Neuronal stem cell (in vitro differentiated cells): ENCODE data around the gene LMF2.

Source experiments
- DNase-seq: peaks from one replicate; pipeline ENCODE4 v3.0.0-alpha.2; 2013; ENCODE audit warnings: low spot score
- H2AFZ ChIP-seq: one replicate; pipeline ENCODE4 v1.6.1; 2013; ENCODE audit warnings: mild to moderate bottlenecking, low read length, inconsistent platforms
- H2AK5ac ChIP-seq: 2 replicates; pipeline ENCODE4 v1.6.1; 2013; ENCODE audit warnings: low read depth, mild to moderate bottlenecking, inconsistent platforms, low read length, moderate library complexity, mixed read lengths
- H2BK120ac ChIP-seq: 2 replicates; pipeline ENCODE4 v1.6.1; 2013; ENCODE audit warnings: low read depth, mild to moderate bottlenecking, inconsistent platforms, low read length, moderate library complexity, mixed read lengths
- H2BK12ac ChIP-seq: one replicate; pipeline ENCODE4 v1.6.1; 2013; ENCODE audit warnings: low read length, inconsistent platforms
- H2BK15ac ChIP-seq: 2 replicates; pipeline ENCODE4 v1.6.1; 2013; ENCODE audit warnings: mild to moderate bottlenecking, low read length, inconsistent platforms, mixed read lengths
- H2BK5ac ChIP-seq: one replicate; pipeline ENCODE4 v1.6.1; 2013; ENCODE audit warnings: inconsistent platforms, mild to moderate bottlenecking, low read length, moderate library complexity
- H3K14ac ChIP-seq: one replicate; pipeline ENCODE4 v1.6.1; 2013; ENCODE audit warnings: low read length, inconsistent platforms
- H3K18ac ChIP-seq: 2 replicates; pipeline ENCODE4 v1.6.1; 2013; ENCODE audit warnings: low read length, inconsistent platforms
- H3K23ac ChIP-seq: 2 replicates; pipeline ENCODE4 v1.6.1; 2013; ENCODE audit warnings: low read depth, mild to moderate bottlenecking, mixed read lengths, low read length, inconsistent platforms; ENCODE audit not compliant: poor library complexity
- H3K27ac ChIP-seq: replicated peaks from 3 replicates; pipeline ENCODE4 v1.5.1; 2013; ENCODE audit warnings: low read length, inconsistent platforms
- H3K27me3 ChIP-seq, 3 experiments: 2 replicates each; pipeline ENCODE4 v1.6.1; 2013; ENCODE audit warnings: low read length in 3 of 3, mild to moderate bottlenecking in 2 of 3, inconsistent platforms in 1 of 3, low read depth in 1 of 3, mixed read lengths in 1 of 3, moderate library complexity in 1 of 3; ENCODE audit not compliant: control insufficient read depth in 3 of 3, insufficient read depth in 3 of 3
- H3K36me3 ChIP-seq, 2 donors: replicated peaks in 1 of 2; 2 replicates each; pipeline ENCODE4 v1.6.1; 2013; ENCODE audit warnings: low read length in 2 of 2; ENCODE audit not compliant: control insufficient read depth in 2 of 2, insufficient read depth in 2 of 2
- H3K4ac ChIP-seq: 2 replicates; pipeline ENCODE4 v1.6.1; 2013; ENCODE audit warnings: inconsistent platforms, mild to moderate bottlenecking, low read length, moderate library complexity
- H3K4me1 ChIP-seq, 2 donors: 1 replicate in 1 of 2; 2 replicates in 1 of 2; pipeline ENCODE4 v1.6.1; 2013; ENCODE audit warnings: low read length in 2 of 2, low read depth in 1 of 2; ENCODE audit not compliant: control insufficient read depth in 2 of 2, insufficient read depth in 1 of 2
- H3K4me2 ChIP-seq: one replicate; pipeline ENCODE4 v1.6.1; 2013; ENCODE audit warnings: mild to moderate bottlenecking, low read length, inconsistent platforms; ENCODE audit not compliant: insufficient read depth, poor library complexity, severe bottlenecking
- H3K4me3 ChIP-seq, 2 donors: 2 replicates each; pipeline ENCODE4 v1.5.1; 2013; ENCODE audit warnings: low read length in 2 of 2, mild to moderate bottlenecking in 2 of 2, inconsistent platforms in 1 of 2, moderate library complexity in 1 of 2
- H3K79me1 ChIP-seq: one replicate; pipeline ENCODE4 v1.6.1; 2013; ENCODE audit warnings: low read depth, mild to moderate bottlenecking, inconsistent platforms, low read length, moderate library complexity
- H3K9ac ChIP-seq: one replicate; pipeline ENCODE4 v1.6.1; 2013; ENCODE audit warnings: mild to moderate bottlenecking, low read depth, low read length, inconsistent platforms; ENCODE audit not compliant: poor library complexity
- H3K9me3 ChIP-seq, 2 donors: replicated peaks in 1 of 2; 2 replicates each; pipeline versions ENCODE3 to v1.6.1; 2013; ENCODE audit warnings: low read length in 2 of 2, mild to moderate bottlenecking in 2 of 2, inconsistent platforms in 1 of 2, low read depth in 1 of 2, mixed read lengths in 1 of 2, moderate library complexity in 1 of 2; ENCODE audit not compliant: control insufficient read depth in 2 of 2, insufficient read depth in 1 of 2
- H4K8ac ChIP-seq: one replicate; pipeline ENCODE4 v1.6.1; 2013; ENCODE audit warnings: low read depth, mild to moderate bottlenecking, inconsistent platforms, low read length, moderate library complexity
- H4K91ac ChIP-seq: one replicate; pipeline ENCODE4 v1.6.1; 2013; ENCODE audit warnings: low read length, low read depth, mild to moderate bottlenecking, inconsistent platforms; ENCODE audit not compliant: poor library complexity
- WGBS, 2 donors: extraction: QIAGEN DNeasy Blood & Tissue Kit; methylation state at CpG; one replicate each; pipeline ENCODE4 v1.1.7; 2013; ENCODE audit warnings: missing lambda C conversion rate in 2 of 2, mixed read lengths in 1 of 2; ENCODE audit not compliant: insufficient read length in 2 of 2, insufficient replicate concordance in 1 of 2; ENCODE audit errors: extremely low coverage in 2 of 2; 5-methylcytosine and 5-hydroxymethylcytosine counted together

Gene LMF2

DNA sequence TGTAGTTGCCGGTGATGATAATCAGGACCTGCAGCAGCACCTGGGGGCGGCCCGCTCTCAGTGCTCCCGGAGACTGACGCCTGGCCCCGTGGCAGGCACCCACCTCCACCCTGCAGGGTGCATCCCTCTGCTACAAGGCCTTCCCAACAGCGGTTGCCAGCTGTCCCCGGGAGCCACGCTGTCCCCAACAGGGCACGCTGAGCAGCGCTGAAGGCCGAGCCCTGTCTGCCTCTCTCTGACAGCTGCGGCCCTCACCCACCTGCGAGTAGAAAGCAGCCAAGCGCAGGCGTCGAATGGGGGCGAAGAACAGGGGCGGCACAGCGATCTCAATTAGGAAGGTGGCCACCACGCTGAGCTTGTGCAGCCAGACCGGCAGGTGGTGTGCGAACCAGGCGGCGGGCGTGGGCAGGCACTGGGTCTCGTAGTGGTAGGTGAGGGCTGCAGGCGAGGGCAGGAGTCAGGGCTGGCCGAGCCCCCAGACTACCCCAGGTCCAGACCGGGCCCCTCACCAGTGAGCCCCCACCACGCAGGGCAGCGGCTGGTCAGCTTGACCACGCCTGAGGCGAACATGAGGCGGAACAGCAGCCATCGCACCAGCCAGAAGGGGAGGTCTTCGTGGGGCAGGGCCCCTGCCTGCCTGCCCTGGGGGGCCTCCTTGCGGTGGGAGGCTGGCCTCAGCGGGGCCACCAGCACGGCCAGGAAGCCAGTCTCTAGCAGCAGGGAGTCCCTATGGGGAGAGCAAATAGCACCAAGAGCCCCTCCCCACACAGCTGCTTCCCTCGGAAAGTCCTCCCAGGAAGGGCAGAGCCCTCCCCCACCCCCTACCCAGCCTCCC, 1.5 kb downstream of the LMF2 start:
- no peak overlapping the region for H2BK15ac ChIP-seq
- H3K4me3 ChIP-seq: peak overlapping the region in 1 of 2 donors; percentile 69
- H4K91ac ChIP-seq: no peak overlapping the region
- peaks cover 16 to 42% of the 10 kb centered on the region in 2 donors for H3K36me3 ChIP-seq
- WGBS, 2 donors: no CpG with 5 or more reads among the region's 41 CpGs
- H4K8ac ChIP-seq: no peak overlapping the region
- H2AFZ ChIP-seq: no peak overlapping the region
- H3K9me3 ChIP-seq: no peaks in the 10 kb centered on the region
- peaks cover 18% of the 10 kb centered on the region for H3K79me1 ChIP-seq
- H2BK120ac ChIP-seq: no peak overlapping the region
- H3K23ac ChIP-seq: peak overlapping the region; percentile 65
- no peak for DNase-seq
- no peak overlapping the region for H2AK5ac ChIP-seq
- H3K4me1 ChIP-seq: peaks cover 9 to 12% of the 10 kb centered on the region in 2 donors
- H3K9ac ChIP-seq: peak overlapping the region; percentile 44
- peak overlapping the region; percentile 77 for H3K4me2 ChIP-seq
- no peak overlapping the region for H2BK5ac ChIP-seq
- no peak overlapping the region for H3K4ac ChIP-seq
- no peaks in the 10 kb centered on the region for H3K27me3 ChIP-seq
- no peak overlapping the region for H3K27ac ChIP-seq
- no peak overlapping the region for H3K18ac ChIP-seq
- no peak overlapping the region for H2BK12ac ChIP-seq
- no peak overlapping the region for H3K14ac ChIP-seq

DNA sequence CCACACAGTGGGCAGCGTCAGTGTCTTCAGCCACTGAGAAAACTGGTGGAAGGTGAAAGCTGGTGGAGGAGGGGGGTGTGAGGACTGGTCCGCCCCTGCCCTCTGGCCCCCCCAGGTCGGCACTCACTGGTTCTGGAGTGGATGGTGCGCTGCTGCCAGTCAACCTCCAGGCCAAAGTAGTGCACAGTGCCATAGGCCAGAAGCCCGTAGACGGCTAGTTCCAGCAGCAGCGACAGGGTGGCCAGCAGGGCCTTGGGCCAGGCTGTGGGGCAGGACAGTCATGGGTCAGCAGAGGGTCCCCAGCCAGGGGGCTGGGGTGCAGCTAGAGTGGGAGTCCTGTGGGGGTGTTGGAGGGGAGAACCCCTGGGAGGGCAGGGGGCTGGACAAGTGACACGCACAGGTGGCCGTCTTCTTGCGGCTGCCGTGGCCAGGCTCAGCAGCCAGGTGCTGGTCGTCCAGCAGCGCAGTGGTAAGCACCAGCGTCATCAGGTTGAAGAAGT, 2.2 kb downstream of the LMF2 start:
- H2AFZ ChIP-seq: no peak overlapping the region
- H4K8ac ChIP-seq: no peak overlapping the region
- no peak overlapping the region for H3K4me2 ChIP-seq
- H3K36me3 ChIP-seq: peaks cover 16 to 39% of the 10 kb centered on the region in 2 donors
- no peak overlapping the region for H2AK5ac ChIP-seq
- peaks cover 18% of the 10 kb centered on the region for H3K79me1 ChIP-seq
- H3K4me1 ChIP-seq: peaks cover 9 to 12% of the 10 kb centered on the region in 2 donors
- H3K14ac ChIP-seq: no peak overlapping the region
- peak overlapping the region; percentile 43 for H3K23ac ChIP-seq
- no peak overlapping the region for H2BK120ac ChIP-seq
- no peaks in the 10 kb centered on the region for H3K9me3 ChIP-seq
- no peak overlapping the region for H3K18ac ChIP-seq
- whole genome bisulfite sequencing, 2 donors: no CpG with 5 or more reads among the region's 14 CpGs
- H3K27me3 ChIP-seq: no peaks in the 10 kb centered on the region
- H3K4ac ChIP-seq: no peak overlapping the region
- H3K27ac ChIP-seq: no peak overlapping the region
- no peak overlapping the region for H2BK5ac ChIP-seq
- no peak overlapping the region for H2BK12ac ChIP-seq
- H2BK15ac ChIP-seq: no peak overlapping the region
- DNase-seq: no peak
- no peak overlapping the region for H3K9ac ChIP-seq
- peak overlapping the region in 1 of 2 donors; percentile 69 for H3K4me3 ChIP-seq
- no peak overlapping the region for H4K91ac ChIP-seq

DNA sequence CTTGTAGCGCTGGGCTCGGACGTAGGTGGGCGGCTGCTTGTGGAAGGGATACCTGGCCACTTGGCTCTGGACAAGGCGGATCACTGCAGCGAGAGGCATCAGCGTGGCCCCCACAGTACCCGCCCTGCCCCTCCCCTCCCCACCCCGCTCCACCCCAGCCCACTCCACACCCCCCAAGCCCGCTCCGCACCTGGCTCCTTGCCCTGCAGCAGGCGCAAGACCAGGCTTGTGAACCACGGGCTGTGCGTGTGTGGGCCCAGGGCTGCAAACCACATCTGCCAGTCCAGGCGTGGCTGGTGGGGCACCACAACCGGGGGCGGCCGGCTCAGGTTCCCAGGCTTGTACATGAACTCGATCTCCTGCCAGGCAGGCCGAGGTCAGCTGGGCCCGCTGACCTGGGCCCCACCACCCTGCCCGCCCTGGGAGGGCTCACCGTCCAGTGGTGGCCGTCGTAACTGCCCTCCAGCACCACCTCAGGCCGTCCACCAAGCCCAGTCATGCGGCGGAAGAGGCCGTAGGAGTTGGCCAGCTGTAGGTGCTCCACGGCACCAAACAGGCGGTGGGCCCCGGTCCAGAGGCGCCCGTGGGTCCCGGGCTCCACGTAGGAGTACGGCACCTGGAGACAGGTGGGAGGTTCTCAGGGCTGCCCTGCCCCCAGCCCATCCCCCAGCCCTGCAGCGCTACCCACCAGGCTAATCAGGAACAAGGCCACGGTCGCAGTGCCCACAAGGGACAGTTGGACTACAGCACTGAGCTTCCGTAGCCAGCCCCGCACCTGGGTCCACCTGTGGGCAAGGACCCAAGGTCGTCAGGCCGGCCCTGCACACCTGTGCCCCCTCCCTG, 2.9 kb downstream of the LMF2 start:
- H4K91ac ChIP-seq: no peak overlapping the region
- no peak overlapping the region for H3K4me3 ChIP-seq
- H3K23ac ChIP-seq: no peak overlapping the region
- no peak overlapping the region for H3K14ac ChIP-seq
- no peaks in the 10 kb centered on the region for H3K9me3 ChIP-seq
- H2BK5ac ChIP-seq: no peak overlapping the region
- no peak overlapping the region for H2BK15ac ChIP-seq
- H2AFZ ChIP-seq: no peak overlapping the region
- no peak overlapping the region for H3K4me2 ChIP-seq
- H3K18ac ChIP-seq: no peak overlapping the region
- no peak overlapping the region for H4K8ac ChIP-seq
- peaks cover 9 to 12% of the 10 kb centered on the region in 2 donors for H3K4me1 ChIP-seq
- no peak overlapping the region for H3K27ac ChIP-seq
- H2AK5ac ChIP-seq: no peak overlapping the region
- no CpG with 5 or more reads among the region's 44 CpGs for WGBS, 2 donors
- no peak overlapping the region for H2BK12ac ChIP-seq
- no peak overlapping the region for H3K9ac ChIP-seq
- H3K36me3 ChIP-seq: peaks cover 16 to 36% of the 10 kb centered on the region in 2 donors
- no peak overlapping the region for H3K4ac ChIP-seq
- H2BK120ac ChIP-seq: no peak overlapping the region
- no peak for DNase-seq
- H3K27me3 ChIP-seq: no peaks in the 10 kb centered on the region
- peaks cover 18% of the 10 kb centered on the region for H3K79me1 ChIP-seq
